Activated T-helper 1 cell treated with anti-CD3 and anti-CD28 coated beads, Interleukin-2, amount 50 U/mL, for 16 hours (primary cell): ENCODE measurements around the gene SCRN1.

Experiments used
- DNase-seq, 2 donors: peaks; one replicate each; pipeline ENCODE4 v3.0.0-alpha.2; 2020; ENCODE audit warnings: low read depth in 1 of 2, low spot score in 1 of 2

SCRN1 gene

GRCh38 chr7:29929018-29929807, 60.4 kb downstream of the SCRN1 start:
- no peak for DNase-seq

- no peak for DNase-seq
Observed at GRCh38 chr7:29926741-29927140, 62.9 kb downstream of the SCRN1 start.

- no peak for DNase-seq
Observed at GRCh38 chr7:29926216-29926615, 63.4 kb downstream of the SCRN1 start.

- DNase-seq, result no peak
Observed at GRCh38 chr7:29924684-29925083, 64.9 kb downstream of the SCRN1 start.

- no peak for DNase-seq
Observed at GRCh38 chr7:29924006-29924405, 65.6 kb downstream of the SCRN1 start.

GRCh38 chr7:29922921-29923700, 66.5 kb downstream of the SCRN1 start:
- DNase-seq, result no peak

- DNase-seq, result no peak
Observed at GRCh38 chr7:29921404-29922010, 68.1 kb downstream of the SCRN1 start.

GRCh38 chr7:29920491-29920890, 69.1 kb downstream of the SCRN1 start:
- DNase-seq, result no peak

- DNase-seq, result no peak
Observed at GRCh38 chr7:29919790-29920189, 69.8 kb downstream of the SCRN1 start.

- DNase-seq, result no peak
Observed at GRCh38 chr7:29918850-29919249, 70.8 kb downstream of the SCRN1 start.

- no peak for DNase-seq
Observed at GRCh38 chr7:29917641-29918040, 72.0 kb downstream of the SCRN1 start.

GRCh38 chr7:29915481-29916215, 74.0 kb downstream of the SCRN1 start:
- DNase-seq, result no peak

- no peak for DNase-seq
Observed at GRCh38 chr7:29914180-29914579, 75.4 kb downstream of the SCRN1 start.

- DNase-seq, result no peak
Observed at GRCh38 chr7:29906200-29907022, 83.2 kb downstream of the SCRN1 start.

GRCh38 chr7:29900745-29901144, 88.9 kb downstream of the SCRN1 start:
- DNase-seq, result no peak

GRCh38 chr7:29898301-29898700, 91.3 kb downstream of the SCRN1 start:
- DNase-seq, result no peak

GRCh38 chr7:29896685-29897411, 92.8 kb downstream of the SCRN1 start:
- DNase-seq, result no peak

- no peak for DNase-seq
Observed at GRCh38 chr7:29895559-29895958, 94.0 kb downstream of the SCRN1 start.

GRCh38 chr7:29894256-29894655, 95.3 kb downstream of the SCRN1 start:
- no peak for DNase-seq
